ENCODE data around the gene YIPF2.

- TF ChIP-seq CTCF (IDR thresholded peaks at IDR 0.05; ENCODE audit: insufficient read depth, low read depth, low read length) (no peak), EZH2 (IDR thresholded peaks at IDR 0.05; ENCODE audit: insufficient read depth, low read length) (no peak)
These were observed 36.9 kb downstream of the YIPF2 start for GRCh38 chr19:10891405-10892086.

Measured in astrocyte (in vitro differentiated cells and primary cell).